ENCODE results near the gene IFITM1.
"Not testable (repeated sequence)": the region's sequence is repeated elsewhere in the genome, so short reads cannot be mapped to it uniquely, and the experiment has no call there.

- not testable (repeated sequence) for TF ChIP-seq RFX5 (IDR thresholded peaks at IDR 0.05; ENCODE audit: borderline replicate concordance, low read depth, low read length); CTCF (IDR thresholded peaks at IDR 0.05; ENCODE audit: control extremely low read depth in 1 of 3, insufficient read depth in 1 of 3, low read depth in 1 of 3, low read length in 3 of 3); POLR2A (IDR thresholded peaks at IDR 0.05; ENCODE audit: control extremely low read depth in 1 of 2, low read depth in 2 of 2, low read length in 2 of 2); KDM5A (IDR thresholded peaks at IDR 0.05; ENCODE audit: low read length); SUZ12 (IDR thresholded peaks at IDR 0.05; ENCODE audit: low read length); RBBP5 (IDR thresholded peaks at IDR 0.05; ENCODE audit: borderline replicate concordance, low read depth, low read length); CBX5 (IDR thresholded peaks at IDR 0.05; ENCODE audit: low read depth, low read length)
Observed at GRCh38 chr11:363443-363805, 49.6 kb downstream of the IFITM1 start.
